ENCODE results near the gene MAP3K4.

The MAP3K4 gene

DNA sequence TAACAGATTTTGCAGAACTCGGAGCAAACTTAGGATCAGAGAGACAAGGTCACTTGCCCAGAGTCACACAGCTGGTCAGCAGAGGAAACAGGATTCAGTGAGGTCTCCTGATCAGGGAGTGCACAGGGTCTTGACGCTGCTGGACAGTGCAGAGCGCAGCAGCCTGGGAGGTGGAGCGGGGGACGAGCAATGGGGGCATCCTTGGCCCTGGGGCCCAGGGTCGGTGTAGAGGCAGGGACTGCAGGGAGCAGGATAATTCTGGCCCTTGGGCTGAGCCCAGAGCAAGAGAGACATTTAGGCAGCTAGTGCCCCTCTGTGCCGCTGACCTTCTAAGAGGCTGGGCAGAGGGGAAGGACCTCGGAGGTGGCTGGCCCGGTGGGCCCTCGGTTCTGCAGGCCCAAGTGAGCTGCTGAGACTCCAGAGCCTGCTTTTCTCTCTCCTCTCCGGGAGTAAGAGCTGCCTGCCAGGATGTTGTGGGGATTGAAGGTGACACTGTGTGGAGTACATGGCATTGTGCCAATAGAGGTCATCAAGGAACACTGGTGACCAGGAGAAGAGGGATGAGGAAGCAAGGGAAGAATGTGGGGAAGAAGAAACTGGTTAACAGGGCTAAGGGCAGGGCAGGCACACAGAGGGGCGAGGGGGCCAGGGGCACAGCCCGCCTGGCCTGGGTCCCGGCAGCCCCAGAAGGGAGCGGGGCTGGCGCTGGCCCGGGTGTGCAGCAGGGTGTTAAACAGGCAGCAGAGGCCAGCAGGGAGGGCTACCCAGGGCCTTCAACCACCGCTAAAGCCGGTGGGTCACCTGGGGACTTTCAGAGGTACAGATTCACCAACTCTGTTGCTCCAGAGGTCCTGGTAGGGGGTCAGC, 160.3 kb downstream of the MAP3K4 start:
- DNase-seq, result no peak

DNA sequence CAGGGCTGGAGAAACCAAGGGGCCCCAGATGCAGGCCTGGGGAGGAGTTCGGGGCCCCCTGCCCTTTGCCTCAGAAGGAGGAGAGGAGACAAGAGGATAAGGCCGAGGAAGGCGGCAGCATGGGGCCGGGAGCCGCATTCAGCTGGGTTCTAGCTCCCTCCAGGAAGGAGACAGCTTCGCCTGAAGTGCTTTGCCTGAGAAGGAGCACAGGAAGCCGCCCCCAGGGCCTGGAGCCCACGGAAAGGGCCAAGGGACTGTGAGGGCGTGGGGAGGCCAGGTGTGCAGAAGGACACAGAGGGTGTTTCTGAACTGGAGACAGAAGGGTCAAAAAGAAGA, 160.9 kb downstream of the MAP3K4 start:
- DNase-seq, result no peak

DNA sequence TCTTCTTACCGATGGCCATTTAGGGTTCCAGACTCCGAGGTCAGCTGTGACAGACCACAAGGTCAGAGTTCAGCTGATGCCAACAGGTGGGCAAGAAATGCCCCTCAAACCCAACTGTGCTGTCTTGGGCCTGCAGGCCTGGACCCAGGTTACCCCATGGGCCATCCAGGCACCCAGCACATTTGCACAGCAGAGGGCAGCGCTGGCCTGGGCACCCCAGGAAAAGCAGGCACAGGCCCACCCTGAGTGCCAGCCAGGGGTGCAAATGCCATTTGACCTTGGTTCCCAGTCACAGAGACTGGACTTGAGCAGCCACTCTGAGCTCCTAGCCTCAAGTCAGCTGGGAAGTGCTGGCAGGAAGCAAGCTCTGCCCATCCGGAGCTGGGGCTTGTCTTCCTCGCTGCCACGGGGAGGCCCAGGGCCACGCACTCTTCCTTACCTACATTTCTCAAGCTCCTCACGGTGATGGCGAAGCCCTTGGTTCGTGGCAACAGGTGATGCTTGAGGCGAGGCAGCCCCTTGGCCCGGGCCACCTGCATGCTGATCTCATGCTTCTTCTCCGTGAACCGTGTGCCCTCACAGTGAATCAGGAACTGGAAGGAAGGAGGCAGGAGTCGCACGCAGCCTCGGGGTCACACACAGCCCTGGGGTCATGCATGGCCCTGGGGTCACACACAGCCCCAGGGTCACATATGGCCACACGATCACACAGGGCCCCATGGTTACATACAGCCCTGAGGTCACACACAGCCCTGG, 161.5 kb downstream of the MAP3K4 start:
- DNase-seq, result no peak

DNA sequence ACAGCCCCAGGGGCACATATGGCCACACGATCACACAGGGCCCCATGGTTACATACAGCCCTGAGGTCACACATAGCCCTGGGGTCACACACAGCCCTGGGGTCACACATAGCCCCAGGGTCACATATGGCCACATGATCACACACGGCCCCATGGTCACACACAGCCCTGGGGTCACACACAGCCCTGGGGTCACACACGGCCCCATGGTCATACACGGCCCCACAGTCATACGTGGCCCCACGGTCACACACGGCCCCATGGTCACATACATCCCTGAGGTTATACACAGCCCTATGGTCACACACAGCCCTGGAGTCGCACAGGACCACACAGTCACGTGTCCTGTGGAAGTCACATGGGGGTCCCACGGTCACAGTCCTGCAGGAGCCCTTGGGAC, 162.2 kb downstream of the MAP3K4 start:
- no peak for DNase-seq

DNA sequence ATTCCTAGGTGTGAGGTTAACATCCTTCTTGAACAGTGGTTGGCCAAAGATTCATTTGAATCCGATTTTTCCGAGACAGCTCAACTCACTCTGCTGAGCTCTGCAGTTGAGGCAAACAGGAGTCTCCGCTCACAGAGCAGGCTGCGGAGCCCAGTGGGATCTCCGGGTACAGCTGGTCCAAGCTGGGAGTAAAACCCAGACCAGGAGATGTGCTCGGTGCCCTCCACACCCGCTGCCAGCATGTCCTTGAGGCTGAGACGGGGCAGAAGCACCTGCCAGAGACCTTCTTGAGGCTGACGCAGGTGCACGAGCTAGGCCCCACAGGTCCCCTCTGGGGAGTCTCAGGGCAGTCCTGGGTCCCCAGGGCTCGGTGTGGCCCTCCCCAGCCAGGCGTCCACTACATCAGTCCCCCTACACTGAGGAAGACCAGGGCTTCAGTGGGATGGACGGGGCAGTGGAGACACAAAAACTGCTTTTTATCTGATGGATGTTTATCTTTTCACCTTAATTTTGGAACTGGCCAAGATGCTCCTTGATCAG, 163.3 kb downstream of the MAP3K4 start:
- DNase-seq, result no peak

DNA sequence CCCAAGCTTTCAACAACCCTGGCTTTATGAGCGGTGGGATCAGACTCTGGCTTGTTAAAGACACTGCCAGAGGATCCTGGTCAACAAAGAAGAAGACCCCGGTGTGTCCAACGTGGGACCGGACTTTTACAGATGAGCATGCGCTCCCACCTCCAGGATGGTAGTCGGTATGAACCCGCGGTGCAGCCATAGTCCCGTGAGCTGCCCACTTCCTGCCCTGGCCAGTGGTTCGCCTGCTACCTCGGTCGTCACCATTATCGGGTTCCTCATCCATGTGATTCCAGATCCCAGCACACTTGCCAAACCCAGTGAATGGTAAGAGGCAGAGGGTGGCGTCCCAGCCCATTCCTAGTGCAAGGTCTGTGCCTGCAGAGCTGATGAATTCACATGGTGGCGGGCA, 169.6 kb downstream of the MAP3K4 start:
- DNase-seq, result no peak

DNA sequence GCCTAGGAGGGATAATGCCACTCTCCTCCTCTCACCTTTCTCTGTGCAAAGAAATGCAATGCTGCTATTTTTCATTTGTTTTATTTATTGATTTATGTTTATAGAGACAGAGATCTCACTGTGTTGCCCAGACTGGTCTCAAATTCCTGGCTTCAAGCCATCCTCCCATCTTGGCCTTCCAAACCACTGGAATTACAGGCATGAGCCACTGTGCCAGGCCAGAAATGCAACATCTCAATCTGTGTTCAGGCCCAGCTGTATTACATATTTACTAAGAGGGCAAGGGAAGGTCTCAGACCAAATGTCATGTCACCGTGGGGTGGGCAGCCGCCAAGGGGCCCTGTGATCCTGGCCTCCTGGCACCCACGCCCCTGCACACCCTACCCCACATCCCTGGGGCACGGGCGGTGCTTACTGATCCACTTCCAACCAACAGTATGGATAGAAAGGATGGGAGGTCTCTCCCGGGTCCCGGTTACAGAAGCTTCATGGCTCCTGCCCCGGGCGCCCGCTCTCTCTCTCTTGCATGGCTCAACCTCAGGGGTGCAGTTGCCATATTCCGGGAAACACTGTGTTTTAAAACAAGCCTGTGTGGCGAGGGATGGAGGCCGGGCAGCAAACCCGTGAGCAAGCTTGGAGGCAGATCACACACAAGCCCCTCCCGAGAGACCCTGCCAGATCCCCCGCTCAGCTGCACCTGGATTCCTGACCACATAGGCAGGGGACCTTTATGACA, 170.5 kb downstream of the MAP3K4 start:
- DNase-seq, result no peak

DNA sequence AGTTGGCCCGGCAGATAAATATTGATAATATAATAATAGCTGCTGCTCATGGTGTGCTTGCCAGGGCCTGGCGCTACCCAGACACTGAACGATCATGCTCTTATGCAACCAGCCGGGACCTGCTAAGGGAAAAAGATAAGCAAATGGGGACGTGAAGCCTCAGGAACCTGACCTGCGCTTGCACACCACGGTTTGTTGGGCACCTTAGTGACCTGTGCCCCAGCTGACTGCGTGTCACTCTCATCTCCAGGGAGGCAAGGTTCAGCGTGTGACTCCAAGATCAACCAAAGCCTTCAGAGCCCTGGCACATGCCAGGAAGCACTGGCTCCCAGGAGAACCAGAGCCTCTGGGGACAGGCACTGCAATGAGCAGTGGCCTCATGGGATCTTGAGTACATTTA, 171.2 kb downstream of the MAP3K4 start:
- DNase-seq, result no peak

DNA sequence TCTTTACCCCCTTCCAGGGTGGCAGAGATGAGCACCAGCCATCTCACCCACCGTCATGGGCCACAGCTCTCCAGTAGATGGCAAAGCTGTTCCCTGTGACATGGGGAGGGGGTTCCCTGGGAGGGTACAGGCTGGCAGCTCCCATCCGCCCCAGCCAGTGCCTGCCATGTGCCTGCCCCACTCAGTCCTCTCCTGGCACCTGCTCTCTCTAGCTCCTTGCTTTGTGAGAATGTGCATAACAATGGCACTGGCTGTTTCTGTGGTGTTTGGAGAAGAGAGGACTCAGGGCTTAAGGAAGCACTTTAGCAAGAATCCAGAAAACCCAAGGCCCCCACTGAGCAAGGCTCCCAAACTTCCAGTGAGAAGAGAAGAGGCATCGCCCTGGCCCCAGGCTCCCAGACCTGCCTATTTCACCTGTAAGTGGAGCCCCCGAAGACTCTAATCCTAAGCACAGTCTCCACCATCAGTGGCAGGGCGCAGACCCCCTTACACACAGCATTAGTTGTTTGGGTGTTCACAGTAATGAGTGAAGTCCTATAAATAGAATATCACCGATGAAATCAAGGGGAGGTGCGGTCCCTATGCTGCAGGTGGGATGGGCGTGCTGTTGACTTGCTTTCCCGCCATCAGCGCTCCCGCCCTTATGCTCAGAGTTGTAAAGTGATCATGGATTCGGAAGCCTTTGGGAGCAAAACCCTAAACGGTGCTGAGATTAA, 172.1 kb downstream of the MAP3K4 start:
- no peak for DNase-seq

DNA sequence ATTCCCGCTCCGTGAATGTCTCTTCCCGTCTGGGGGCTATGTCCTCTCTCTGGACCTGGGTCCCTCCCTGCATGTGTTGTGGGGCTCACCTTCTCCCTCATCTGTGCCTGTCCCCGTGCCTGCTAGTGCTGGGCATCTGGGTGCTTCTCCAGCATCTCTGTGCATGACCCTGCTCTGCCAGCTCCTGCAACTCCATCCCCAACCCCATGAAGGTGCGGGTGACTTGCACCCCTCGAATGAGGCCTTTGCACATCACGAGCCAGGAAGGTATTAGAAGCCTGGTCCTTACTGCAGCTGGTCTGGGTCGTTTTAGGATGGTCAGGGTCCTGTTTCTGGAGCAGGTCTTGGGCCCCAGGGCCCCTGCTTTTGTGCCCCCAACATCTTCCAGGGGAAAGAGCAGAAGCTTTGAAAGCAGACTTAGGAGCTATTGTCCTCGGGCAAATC, 172.6 kb downstream of the MAP3K4 start:
- no peak for DNase-seq

DNA sequence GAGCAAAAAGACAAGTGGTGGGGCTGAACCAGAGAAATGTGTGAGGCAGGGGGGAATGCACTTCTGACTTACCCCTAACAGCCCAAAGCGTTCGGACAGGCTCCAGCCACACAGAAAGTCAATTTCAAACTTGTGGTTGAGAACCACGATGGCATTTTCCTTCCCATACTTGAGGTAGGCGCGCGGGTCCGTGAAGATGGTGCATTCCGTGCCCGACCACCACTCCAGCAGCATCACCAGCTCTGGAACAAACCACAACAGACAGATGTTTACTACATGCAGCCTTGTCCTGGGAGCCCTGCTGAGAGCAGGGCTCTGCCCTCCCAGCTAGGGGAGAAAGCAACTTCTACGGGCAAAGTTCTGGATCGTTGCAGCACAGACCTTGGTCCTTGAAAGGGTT, 174.6 kb downstream of the MAP3K4 start:
- no peak for DNase-seq

DNA sequence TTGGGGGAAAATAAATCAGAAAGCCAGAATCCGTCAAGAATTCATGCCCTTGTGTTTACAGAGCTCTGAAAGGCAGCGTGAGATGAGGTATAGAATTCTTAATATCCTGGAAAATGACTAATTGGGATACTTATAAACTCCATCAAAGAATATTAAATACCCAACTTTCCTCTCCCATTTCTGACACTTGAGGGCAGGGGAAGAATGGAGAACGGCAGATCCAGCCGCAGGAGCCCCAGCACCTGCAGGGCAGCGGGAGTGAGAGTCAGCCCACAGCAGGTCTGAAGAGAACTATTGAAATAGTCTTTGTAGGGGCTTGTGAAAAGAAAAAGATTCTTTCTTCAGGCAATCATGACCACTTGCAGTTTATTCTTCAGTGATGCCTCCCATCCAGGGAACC, 175.1 kb downstream of the MAP3K4 start:
- DNase-seq, result no peak
